GM21528 (cell line): ENCODE results near the gene BMP10.
"Not testable (repeated sequence)": the region's sequence is repeated elsewhere in the genome, so short reads cannot be mapped to it uniquely, and the experiment has no call there.

Experiments
- ATAC-seq: cut with Tn5 transposase; IDR thresholded peaks from one replicate; pipeline ENCODE4 v1.9.1; 2021; ENCODE audit warnings: mild to moderate bottlenecking, moderate library complexity; ENCODE audit not compliant: unreplicated experiment, low FRiP score

Gene BMP10

DNA sequence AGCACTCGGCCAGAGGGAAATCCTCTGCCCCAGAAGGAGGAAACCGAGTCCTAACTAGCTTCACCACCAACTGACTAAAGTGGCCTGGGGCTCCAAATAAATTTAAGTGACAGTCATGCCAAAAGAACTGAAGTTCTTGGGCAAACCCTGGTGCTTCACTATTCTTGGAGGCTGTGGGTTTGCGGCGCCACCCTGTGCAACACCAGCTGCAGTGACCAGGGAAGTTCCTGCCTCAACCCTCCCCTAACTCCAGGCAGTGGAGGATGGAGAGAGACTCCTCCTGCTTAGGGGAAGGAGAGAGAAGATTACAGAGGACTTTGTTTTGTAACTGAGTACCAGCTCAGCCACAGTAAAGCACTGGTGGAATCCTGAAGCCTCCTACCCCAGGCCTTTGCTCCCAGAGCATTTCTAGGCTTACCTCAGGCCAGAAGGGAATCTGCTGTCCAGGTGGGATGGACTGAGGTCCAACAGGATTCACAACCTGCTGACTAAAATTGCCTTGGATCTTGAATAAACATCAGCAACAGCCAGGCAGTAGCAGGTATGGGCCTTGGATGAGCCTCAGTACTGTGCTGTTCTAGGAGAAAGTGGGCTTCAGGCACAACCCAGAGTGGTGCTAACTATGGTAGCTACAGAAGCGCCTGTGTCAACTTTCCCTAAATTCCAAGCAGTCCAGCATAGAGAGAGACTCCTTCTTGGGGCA lies 29.4 kb upstream of the BMP10 start:
- ATAC-seq, result no peak

DNA sequence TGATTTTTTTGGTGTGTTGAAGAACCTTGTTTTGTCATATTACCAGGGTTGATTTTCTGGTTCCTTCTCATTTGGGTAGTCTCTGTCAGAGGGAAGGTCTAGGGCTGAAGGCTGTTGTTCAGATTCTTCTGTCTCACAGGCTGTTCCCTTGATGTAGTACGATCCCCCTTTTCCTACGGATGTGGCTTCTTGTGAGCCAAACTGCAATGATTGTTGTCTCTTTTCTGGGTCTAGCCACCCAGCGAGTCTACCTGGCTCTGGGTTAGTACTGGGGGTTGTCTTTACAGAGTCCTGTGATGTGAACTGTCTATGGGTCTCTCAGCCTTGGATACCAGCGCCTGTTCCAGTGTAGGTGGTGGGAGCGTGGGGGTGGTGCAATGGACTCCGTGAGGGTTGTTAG lies 24.8 kb upstream of the BMP10 start:
- not testable (repeated sequence) for ATAC-seq

DNA sequence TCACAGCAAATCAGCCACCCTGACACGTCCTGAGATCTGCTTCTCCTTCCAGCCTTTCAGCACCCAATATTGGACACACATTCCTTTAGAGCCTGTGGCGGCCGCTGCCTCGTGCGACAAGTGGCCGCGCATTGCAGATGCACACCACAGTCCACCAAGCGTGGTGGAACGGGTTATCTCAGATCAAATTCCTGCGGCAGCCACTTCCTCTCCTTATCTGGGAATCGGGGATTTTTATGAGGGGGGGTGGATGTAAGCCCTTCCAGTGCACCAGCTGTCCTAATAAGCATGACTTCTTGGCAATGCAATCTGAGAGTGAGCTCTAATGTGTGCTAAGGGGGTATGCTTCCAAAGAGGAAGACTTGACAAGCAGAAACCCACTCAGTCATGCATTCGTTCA lies 18.3 kb upstream of the BMP10 start:
- ATAC-seq, result no peak

DNA sequence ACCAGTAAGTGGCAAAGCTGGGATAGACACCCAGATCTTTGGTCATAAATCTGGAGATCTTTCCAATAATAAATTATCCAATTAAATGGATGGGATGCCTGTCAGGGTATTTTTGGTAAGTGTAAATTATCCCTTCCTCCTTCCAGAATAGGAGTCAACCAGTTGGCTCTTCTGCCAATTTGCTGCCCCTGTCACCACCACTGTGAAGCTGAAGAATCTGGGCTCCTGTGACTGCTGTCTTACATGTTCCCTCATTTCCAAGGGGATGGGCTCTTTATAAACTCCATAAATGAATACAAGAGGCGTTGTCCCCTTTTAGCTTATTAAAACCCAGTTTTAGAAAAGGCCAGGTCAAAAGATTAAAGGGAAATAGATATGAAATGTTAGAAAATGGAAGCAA lies 17.8 kb upstream of the BMP10 start:
- ATAC-seq, result no peak

DNA sequence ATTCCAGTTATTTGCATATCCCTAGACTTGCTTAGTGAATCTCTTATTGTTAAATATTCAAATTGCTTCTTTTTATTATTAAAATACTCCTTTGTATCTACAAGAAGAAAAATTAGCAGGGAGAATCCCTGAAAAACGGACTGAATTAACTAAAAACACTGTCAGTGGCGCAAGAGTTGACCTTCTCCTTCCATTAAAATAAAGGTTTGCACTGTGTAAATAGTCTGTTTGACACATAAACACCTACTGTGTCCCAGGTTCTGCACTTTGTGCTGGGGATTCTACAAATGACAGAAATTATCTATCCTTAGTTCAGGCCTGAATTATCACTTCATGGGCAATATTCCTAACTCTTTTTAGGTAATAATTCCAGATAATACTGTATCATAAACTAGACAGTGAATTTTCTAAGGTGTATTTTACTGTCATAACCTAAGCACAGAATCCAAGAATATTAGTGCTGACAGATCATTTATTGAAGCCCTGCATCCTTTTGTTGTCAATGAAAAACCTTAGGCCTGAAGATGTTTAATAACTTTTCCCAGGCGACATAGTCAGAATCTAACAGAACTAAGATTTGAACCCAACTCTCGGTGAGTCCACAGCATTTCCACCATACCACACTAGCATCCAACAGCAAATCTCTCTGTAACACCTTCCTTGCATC lies 17.0 kb upstream of the BMP10 start:
- no peak for ATAC-seq

- no peak for ATAC-seq
Measured at GRCh38 chr2:68885811-68886075, 14.5 kb upstream of the BMP10 start.

- ATAC-seq, result no peak
Measured at GRCh38 chr2:68885074-68885810, 14.0 kb upstream of the BMP10 start.

GRCh38 chr2:68880213-68880612 lies 9.0 kb upstream of the BMP10 start:
- ATAC-seq, result no peak

- no peak for ATAC-seq
Measured at GRCh38 chr2:68879296-68879695, 8.1 kb upstream of the BMP10 start.

GRCh38 chr2:68878753-68879152 lies 7.6 kb upstream of the BMP10 start:
- ATAC-seq, result no peak

DNA sequence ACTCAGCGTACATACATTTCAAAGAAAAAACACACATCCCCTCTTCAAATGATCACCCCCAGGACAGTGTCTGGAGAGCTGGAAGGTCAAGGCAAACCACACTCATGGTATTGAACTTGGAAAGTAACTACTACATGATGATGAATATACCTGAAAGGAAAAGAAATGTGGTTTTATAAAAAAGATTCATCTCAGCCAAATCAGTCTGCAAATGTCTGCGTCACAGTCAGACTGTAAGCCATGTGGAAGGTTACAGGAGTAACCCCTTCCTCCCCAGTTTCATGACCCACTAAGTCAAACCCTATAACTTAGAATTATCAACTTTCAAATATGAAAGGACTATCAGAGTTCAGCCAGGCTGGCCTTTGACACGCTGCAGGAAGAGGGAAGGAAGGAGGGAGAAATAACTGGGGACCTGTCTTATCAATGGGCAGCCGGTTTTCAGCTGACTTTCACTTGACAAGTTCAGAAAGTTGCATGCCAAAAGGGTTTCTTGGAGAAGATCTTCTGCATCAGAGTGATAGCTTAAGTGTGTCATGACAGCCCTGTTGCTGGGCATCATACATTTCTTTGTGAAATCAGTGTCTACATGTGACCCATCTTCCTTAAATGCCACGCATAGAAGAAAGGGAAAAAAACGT lies 7.0 kb upstream of the BMP10 start:
- ATAC-seq, result no peak

GRCh38 chr2:68877079-68877772 lies 6.0 kb upstream of the BMP10 start:
- ATAC-seq, result no peak

DNA sequence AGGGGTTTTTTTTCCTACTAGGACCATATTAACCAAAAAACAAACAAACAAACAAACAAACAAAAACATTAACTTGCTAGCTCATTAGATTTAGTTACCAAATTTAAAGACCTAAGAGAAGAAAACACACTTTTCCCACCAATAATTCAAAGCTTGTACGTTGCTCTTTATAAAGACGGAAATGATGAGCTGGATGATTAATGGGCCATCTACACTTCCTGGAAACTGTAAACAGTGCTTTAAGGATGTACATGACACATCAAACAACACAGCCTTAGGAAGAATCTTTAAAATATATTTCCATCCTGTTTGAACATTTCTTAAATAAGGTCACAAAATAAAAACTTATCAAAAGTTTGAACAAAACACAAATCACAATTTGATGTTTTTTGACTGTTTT lies 982 bp downstream of the BMP10 start:
- no peak for ATAC-seq

- no peak for ATAC-seq
Measured at GRCh38 chr2:68865108-68865507, 6.1 kb downstream of the BMP10 start.

DNA sequence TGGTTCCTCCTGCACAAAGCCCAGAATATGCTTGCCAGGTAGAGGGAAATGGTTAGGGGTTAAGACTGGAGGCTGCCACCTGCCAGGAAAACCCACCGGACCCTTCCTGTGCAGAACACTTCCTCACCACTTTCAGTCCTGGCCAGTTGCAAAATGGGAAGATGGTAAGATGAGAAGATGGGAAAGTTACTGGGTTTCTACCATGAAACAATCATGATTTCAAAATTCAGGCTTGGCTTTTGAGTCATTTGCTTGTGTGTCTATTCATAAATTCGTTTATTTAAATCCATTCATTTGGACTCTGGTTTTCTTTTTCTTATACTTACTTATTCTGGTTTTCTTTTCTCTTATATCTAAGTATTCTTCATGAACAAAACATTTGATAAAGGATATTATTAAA lies 7.2 kb downstream of the BMP10 start:
- ATAC-seq, result no peak

DNA sequence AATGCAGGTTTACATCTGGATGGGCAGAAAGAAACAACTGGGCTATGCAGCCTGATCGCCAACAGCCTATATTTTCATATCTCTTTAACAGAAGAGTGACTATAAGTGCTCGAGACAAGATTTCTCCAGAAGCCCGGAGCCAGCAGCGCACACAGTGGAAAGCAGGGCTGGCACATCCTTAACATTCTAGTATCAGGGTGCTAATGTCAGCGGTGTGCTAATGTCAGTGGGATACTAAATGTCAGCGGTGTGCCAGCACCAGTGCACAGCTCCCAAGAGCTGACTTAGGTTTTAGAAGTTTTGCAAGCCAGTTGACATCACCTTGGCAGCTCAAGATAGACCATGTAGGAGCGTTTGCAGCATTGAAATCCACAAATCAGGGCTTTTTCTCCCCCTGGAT lies 8.3 kb downstream of the BMP10 start:
- ATAC-seq, result no peak

DNA sequence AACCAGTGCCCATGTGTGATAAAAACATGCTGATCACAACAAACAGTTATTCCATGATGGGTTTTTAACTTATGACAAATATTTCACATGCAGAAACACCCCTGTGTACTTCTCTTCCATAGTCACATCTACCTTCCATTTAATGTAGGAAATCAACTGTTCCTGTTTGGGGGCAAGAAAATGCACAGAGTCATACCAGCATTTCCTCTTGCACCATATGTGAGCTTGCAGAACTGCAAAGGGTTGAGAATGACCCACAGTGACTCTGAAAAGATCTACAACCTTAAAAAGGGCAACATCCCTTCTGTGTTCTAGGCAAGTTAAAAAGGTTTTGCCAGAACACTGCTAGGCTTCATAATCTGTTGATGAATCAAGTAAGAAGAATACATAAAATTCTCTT lies 9.9 kb downstream of the BMP10 start:
- ATAC-seq, result no peak

DNA sequence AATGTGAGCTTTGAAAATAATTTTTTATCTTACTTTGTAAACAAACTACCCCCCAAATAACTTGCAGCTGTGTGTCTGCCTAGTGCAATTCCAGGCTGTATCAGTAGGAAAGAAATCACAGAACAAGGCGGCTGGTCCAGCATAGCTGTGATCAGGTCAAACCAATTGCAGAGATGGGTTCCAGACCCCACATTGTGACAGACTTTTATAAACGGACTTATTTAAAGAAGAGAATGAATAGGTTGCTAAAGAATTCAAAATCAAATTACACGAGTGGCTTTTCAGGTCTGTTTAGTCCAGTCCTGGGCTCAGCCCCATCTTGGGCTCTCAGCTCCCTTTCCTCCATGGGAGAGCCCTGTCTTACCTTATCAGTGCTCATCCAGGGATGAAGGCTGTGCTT lies 11.1 kb downstream of the BMP10 start:
- no peak for ATAC-seq

DNA sequence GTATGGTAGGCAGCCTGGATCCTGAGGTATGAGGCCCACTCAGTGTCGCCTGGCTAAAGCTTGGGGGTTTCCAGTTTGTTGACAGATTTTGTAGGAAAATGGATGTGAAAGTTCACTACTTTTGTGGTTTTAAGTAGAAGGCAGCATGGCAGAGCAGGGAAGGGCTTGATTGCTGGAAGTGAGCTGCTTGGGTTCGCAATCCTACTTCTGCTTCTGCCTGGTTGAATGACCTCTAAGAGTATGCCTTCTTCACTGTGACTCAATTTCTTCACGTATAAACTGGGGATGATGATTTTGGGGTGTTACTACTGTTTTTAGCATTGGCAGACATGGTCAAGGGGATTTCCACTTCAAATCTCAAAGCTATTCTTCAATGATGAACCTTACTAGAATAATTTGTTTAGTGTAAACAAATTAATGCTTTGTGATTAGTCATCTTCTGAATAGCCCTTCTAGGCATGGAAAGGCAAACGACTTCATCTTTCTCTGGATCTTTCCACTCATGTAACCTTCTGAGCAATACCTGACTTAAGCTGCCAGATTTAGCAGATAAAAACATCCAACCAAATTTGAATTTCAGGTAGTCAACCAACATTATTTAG lies 13.2 kb downstream of the BMP10 start:
- ATAC-seq, result no peak

DNA sequence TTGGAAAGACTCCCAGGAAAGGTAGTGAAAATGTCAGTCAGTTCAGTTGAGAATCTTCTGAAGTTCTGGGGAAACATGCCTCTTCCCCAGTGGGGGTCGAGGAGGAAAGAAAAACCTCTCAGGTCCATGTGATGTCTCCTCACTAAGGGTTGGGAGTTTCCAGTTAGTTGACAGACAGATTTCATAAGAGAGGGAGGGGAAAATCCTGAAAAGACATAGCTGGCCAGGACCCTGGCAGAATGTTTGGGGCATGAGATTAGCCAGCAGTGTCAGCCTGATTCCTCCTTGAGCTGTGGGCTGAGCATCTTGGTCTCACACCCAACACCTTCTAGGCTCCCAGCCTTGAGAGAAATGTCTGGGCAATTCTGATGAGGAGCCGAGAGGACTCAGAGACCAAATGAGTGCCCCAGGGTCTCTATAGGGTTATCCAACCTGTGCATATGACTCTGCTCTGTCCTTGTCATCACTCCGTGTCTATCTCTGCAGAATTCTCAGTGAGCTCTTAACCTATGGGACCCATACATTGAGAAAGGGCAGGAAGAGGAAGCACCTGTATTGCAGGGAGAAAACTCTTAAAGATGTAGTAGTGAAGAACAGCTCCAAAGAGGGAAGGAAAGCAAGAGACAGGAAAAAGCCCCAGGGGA lies 13.9 kb downstream of the BMP10 start:
- no peak for ATAC-seq
